RPMI8226 (cell line): ENCODE measurements around the gene ITGA5.
A peak's percentile ranks its signal among the peaks of the same experiment; 100 is the strongest.

Experiments
- DNase-seq: peaks from one replicate; pipeline ENCODE4 v3.0.0-alpha.2; 2015

Gene ITGA5

GRCh38 chr12:54419088-54419887 is at the start of gene ITGA5:
Gene ITGA5 (minus strand): TSS chr12:54419266. CDS start chr12:54419198, 68 bp downstream.
- no peak for DNase-seq

DNA sequence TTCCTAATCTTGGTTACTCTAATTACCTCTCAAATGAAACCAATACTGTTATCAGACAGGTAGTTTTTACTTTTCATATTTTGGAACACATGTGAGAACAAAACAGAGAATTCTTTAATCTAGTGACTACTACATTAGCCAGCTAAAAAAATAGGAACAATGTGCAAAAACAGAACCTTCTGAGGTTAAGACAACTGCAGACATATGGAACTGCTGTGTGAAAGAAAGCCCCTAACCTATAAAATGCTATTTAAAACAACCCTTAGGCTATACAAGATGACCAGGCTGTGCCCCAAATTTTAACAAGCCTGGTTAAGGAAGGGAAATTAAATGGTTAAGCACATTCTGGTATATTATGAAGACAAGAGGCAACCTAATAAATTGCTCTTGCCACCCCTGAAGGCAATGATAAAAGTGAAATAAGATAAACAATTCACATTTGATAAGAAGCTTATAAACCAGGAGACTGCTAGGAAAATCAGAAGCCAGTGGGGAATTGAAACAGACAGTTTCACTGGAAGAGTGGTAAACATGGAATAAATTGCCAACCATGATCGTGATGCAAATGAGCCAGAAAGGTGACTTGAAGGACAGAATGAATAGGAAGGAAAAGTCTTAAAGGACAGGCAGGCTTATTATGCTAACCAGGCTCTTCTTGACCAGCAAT is 46.9 kb upstream of the ITGA5 start:
- DNase-seq, result no peak

DNA sequence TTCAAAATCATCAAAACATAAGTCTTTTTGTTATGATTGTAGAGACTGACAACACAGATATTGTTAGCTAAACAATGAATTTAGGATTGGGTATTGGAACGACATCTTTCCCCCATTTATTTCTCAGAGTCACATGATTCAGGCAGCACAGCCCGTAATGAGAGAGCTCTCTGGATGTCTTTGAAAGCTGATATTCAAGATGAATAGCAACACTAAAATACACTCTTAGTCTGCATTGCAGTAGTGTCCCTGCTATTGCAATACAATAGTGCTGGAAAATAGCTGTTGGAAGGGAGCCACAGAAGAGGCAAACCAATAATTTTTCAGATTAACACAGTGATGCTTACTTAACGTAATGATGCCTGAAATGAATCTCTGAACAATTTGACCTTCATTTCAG is 44.4 kb upstream of the ITGA5 start:
- DNase-seq, result no peak

DNA sequence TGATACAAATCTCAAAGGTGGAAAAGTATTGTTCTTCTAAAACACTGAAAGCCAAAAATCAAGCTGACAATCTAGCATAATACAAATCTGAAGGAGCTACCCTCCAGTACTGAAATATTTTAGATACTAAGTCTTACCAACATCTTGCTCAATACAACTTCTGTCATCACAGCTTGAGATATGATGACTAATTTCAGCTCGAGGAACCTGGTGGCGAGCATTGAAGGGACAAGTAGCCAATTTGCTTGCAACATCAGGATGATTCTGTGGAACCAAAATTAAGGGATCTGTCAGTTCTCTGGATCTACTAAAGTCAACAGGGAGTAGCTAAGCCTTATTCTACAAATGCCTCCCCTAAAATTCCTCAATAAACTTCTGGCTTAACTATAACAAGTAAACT is 44.0 kb upstream of the ITGA5 start:
- DNase-seq, result no peak

- no peak for DNase-seq
These were observed 41.4 kb upstream of the ITGA5 start for GRCh38 chr12:54460317-54460923.

- no peak for DNase-seq
These were observed 40.3 kb upstream of the ITGA5 start for GRCh38 chr12:54459355-54459754.

- no peak for DNase-seq
These were observed 36.8 kb upstream of the ITGA5 start for GRCh38 chr12:54455760-54456469.

DNA sequence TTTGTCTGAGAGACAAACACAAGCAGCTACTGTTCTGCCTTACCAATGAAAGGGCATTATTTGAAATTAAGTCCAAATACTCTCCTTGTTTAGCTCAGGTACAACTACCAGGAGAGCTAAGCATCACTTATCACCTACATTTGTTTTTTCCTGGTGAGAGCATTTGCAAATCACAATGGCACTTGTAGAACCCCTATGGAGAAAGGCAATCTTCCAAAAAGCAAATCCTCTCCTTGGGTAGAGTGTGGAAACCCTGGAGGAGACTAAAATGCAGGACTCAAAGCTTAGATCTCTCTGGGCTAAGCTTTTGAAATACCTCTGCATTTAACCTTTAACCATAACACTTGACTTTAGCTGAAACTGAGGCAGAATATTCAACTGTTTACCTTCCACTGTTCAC is 33.6 kb upstream of the ITGA5 start:
- DNase-seq, result no peak

DNA sequence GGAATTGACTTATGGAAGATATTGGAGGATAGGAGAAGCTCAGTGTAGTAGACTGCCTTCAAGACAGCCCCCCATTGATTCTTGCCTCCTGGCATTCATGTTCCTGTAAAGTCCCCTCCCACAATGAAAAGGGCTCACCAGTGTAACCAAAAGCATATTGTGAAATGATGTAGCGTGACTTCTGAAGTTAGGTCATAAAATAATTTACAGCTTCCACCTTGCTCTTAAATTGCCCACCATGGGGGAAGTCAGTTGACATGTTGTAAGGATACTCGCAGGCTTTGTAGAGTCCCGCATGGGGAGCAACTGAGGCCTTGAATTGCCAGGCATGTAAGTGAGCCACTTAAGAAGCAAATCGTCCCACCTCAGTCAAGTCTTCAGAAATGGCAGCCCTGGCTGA is 29.3 kb upstream of the ITGA5 start:
- DNase-seq, result no peak

GRCh38 chr12:54447917-54448316 is 28.9 kb upstream of the ITGA5 start:
- no peak for DNase-seq

DNA sequence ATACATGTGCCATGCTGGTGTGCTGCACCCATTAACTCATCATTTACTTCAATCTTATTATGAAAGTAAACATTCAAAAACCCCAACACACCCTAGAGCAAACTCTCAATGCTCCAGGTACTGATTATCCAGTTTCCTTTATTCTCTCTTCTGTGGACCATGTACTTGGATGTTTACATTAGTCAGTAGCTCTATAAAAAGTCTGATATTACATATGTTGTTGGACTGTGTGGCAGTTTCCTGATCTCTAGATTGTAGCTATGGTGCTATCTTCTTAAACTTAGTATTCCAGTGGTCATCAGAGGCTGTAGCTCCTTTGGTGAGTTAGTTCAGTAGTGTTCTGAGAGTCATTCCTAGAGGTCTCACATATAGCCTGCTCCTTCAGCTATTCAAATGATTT is 25.1 kb upstream of the ITGA5 start:
- no peak for DNase-seq

- DNase-seq, result no peak
These were observed 24.4 kb upstream of the ITGA5 start for GRCh38 chr12:54443446-54443845.

GRCh38 chr12:54442961-54443360 is 23.9 kb upstream of the ITGA5 start:
- no peak for DNase-seq

GRCh38 chr12:54442099-54442498 is 23.0 kb upstream of the ITGA5 start:
- DNase-seq, result no peak

- DNase-seq, result peak; percentile 47
These were observed 20.6 kb upstream of the ITGA5 start for GRCh38 chr12:54439521-54440255.

DNA sequence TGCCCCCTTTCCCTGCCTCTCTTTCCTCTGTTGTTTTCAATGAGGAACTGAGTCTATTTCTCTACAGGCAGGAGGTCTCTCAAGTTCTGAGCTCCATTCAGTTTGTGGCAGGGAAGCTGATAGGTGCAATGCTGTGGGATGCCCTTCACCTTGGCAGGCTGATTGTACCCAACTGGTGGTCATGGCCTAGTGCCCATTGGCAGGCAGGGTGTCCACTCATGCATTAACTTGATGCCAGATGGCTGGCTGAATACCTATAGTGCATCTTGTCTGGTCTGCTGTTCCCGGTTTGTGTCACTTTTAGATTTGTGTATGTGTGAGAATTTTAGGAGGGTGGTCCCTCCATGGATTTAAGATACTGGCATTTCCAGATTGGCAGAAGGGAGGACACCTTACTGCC is 20.0 kb upstream of the ITGA5 start:
- DNase-seq, result no peak

DNA sequence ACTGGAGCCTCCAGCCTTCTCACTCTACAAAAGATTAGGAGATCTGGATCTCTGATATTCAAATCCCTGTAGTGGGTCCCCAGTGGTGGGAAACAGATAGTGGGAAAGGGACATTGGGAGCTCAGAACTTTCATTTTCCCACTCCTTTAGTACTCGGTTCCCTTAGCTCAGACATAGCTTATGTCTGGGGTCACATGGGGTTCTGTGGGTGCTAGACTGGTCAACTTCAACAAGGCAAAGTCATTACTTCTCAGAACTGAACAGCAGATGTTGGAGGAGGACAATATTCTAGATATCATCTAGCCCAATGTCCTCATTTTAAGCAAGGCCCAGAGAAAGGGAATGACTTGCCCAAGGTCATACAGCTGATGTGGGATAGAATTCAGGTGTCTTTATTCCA is 19.5 kb upstream of the ITGA5 start:
- no peak for DNase-seq

DNA sequence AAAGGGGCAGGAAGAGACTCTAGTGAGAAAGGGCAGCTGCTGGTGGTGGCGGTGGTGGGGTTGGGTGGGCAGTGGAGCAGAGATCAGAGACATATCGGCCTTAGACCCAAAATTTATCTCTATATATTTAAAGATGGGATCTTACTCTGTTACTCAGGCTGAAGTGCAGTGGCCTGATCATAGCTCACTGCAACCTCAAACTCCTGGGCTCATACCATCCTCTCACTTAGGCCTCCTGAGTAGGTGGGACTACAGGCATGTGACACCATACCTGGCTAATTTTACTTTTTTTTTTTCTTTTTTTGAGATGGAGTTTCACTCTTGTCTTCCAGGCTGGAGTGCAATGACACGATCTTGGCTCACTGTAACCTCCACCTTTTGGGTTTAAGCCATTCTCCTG is 18.6 kb upstream of the ITGA5 start:
- DNase-seq, result no peak

DNA sequence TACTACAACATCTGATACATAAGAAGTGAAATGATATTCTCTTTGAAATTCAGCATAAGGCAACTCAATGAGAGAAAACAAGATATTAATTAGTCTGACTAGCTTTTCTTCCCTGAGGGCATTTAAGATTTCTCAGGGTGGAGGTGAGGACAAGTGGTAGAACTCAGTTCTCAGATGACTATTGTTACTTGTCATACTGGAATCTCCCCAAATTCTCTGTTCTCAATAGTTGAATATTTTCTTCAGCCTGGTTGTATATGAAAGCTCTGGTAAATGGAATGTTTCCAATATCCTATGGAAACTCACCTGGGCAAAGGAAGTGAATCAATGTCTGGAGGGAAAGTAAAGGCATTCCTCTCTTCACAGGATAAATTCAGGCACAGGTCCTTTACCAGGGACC is 18.2 kb upstream of the ITGA5 start:
- DNase-seq, result no peak

- no peak for DNase-seq
These were observed 13.7 kb upstream of the ITGA5 start for GRCh38 chr12:54432815-54433164.

DNA sequence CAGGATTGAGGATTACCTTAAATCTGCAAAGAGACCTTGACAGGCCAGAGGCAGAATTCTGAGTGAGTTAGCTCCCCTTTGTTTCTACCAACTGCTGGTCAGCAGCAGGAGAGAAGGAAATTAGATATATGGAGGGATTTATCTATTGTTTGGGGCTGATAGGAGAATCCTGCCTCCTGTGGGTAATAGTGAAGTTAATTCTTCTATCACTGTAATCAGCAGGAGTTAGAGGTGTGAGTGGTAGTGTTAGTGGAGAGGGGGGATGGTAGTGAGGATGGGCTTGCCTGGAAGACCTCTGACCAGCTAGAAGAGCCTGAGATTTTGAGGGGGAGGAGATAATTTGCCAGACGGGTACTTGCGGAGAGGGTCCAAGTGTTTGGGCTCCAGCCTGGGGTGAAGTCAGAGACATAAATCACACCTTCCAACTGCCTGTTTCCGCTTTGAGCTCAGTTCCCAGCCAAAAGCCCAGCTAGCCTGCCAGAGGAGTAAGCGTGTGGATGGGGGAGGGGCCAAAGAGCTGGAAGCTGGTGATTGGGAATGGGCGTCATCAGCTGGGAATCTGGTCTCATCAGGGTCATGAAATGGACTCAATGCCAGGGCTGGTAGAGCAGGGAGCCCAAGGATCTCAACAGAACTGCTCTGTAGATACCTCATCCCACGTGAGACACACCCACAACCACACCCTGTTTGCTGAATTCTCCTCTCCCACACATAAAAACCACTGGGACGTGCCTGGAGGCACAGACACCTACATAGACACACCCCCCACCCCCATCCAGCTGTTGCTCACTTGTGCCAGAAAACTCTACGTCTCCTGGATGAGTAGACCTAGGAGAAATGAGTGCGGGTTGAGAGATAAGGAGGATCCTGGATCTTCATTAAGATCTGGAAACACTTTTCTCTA is 13.1 kb upstream of the ITGA5 start:
- DNase-seq, result no peak
